Pancreas (tissue), 10 donors: ENCODE results near the gene BMAL1. TPM values are rescaled to one million over a fixed set of nuclear protein-coding genes. Genes with fewer than 3 reads are reported as not detected.

ENCODE experiments used
- ATAC-seq, 4 donors: fragments of 200-7000 bp; cut with Tn5 transposase; one replicate each; pipeline versions ENCODE4 v1.8.0 to v1.9.1; 2020; ENCODE audit warnings: mild to moderate bottlenecking in 4 of 4, moderate library complexity in 4 of 4
- DNase-seq, 6 donors: peaks; one replicate each; pipeline ENCODE4 v3.0.0-alpha.2; 2020
- FAIRE-seq: peaks from 2 replicates; lab custom pipeline; 2012; peaks lifted over from hg19 to GRCh38; lab: Jason Lieb, UNC
- H3K27ac ChIP-seq, 4 donors: fragments of 200-600 bp; sonication (generic); 1 replicate in 3 of 4; 2 replicates in 1 of 4; pipeline versions ENCODE4 v1.5.0 to v1.8.0; 2020
- H3K27me3 ChIP-seq, 4 donors: fragments of 200-600 bp; one replicate each; pipeline ENCODE4 v1.8.0; 2021
- H3K36me3 ChIP-seq, 3 donors: fragments of 200-600 bp; sonication (generic) in 1 of 3; one replicate each; pipeline versions ENCODE4 v1.5.0 to v1.8.0; 2020 to 2021
- H3K4me1 ChIP-seq, 3 donors: fragments of 200-600 bp; one replicate each; pipeline ENCODE4 v1.8.0; 2021
- H3K4me3 ChIP-seq, 4 donors: fragments of 200-600 bp; sonication (generic) in 2 of 4; one replicate each; pipeline versions ENCODE4 v1.5.0 to v1.8.0; 2020 to 2021
- H3K9me3 ChIP-seq, 4 donors: fragments of 200-600 bp; one replicate each; pipeline ENCODE4 v1.8.0; 2021
- WGBS, 2 donors: extraction: QIAGEN DNeasy Blood & Tissue Kit; methylation state at CpG; one replicate each; pipeline ENCODE4 v1.1.7; 2013; 5-methylcytosine and 5-hydroxymethylcytosine counted together
- intact Hi-C, 3 donors: fragments of 100-400 bp; cut with DNase I; formaldehyde crosslinking; loops; one replicate each; pipeline versions ENCODE4 v1.11.1 to v1.14.2; 2022
- polyA plus RNA-seq, 2 donors: library from polyadenylated mRNA; stranded (reverse); fragments of 200-250 nt; gene quantifications; one replicate each; pipeline ENCODE4 v1.2.3, GENCODE V29; 2013
- total RNA-seq, 6 donors: library from RNA; stranded (reverse); fragmentation: NEBNext Ultra II Directional in 4 of 6; extraction: Animal tissue kit (Norgen Biotek cat#: 25700) in 4 of 6; gene quantifications; one replicate each; pipeline versions ENCODE4 v1.2.1 to v1.2.4, GENCODE V29; 2021 to 2023
- TF ChIP-seq, protein P1 (sequence below), 4 donors: fragments of 200-600 bp; sonication (generic) in 3 of 4; IDR thresholded peaks; one replicate each; pipeline versions ENCODE4 v1.5.0 to v1.8.0; 2021; ENCODE audit warnings: antibody characterized with exemption in 4 of 4
- donor health status: healthy with polysubstance abuse.
- donor health status: DM: no; HTN: no; CAD: no; lungs with moderate emphysema.
- donor health status: DM: no; HTN: no; CAD: no.
- donor health status: control.
- donor health status: control.
- donor health status: Bipolar disorder and iron deficiency.
- donor health status: DM: yes; HTN: yes; CAD: no.
- donor health status: DM: no; HTN: no; CAD: no.
- donor health status: DM: no; HTN: no; CAD: no.
- donor health status: DM: yes; HTN: yes; CAD: no.

Gene BMAL1
- total and polyA plus RNA-seq, 8 donors = 6.1 to 17.3 (median 12.5) TPM

DNA sequence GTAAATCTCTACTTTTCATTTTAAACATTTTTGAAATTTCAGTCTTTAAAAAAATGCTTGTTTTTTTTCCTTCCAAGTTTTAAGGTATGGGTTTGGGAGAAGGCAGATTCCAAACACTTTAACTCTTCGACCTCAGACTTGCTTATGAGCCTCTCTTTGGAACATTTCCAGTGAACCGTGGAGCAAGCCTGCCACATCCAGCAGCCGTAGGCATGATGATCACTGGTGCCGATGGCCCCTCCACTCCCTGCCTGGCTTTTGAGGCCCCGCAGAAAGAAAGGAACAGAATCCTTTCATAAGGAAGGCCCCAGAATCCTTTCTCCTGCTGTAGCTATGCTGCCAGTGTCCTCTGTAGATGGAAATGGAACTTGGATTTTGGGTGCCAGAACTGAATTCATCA, 50.7 kb downstream of the BMAL1 start:
- Histone ChIP-seq H3K27me3 (no peaks in the 10 kb centered on the region), H3K9me3 (no peaks in the 10 kb centered on the region), H3K27ac (no peak overlapping the region), H3K4me3 (no peak overlapping the region), H3K36me3 (no peaks in the 10 kb centered on the region), H3K4me1 (peaks cover 8 to 17% (median 10%) of the 10 kb centered on the region in 3 donors)
- intact Hi-C loops = no loop called here
- WGBS, 2 donors = 88 to 96% methylated on average over 5 of the region's 5 CpGs
- ATAC-seq (no peak), FAIRE-seq (no peak), DNase-seq (no peak)
- TF ChIP-seq, protein P1, sequence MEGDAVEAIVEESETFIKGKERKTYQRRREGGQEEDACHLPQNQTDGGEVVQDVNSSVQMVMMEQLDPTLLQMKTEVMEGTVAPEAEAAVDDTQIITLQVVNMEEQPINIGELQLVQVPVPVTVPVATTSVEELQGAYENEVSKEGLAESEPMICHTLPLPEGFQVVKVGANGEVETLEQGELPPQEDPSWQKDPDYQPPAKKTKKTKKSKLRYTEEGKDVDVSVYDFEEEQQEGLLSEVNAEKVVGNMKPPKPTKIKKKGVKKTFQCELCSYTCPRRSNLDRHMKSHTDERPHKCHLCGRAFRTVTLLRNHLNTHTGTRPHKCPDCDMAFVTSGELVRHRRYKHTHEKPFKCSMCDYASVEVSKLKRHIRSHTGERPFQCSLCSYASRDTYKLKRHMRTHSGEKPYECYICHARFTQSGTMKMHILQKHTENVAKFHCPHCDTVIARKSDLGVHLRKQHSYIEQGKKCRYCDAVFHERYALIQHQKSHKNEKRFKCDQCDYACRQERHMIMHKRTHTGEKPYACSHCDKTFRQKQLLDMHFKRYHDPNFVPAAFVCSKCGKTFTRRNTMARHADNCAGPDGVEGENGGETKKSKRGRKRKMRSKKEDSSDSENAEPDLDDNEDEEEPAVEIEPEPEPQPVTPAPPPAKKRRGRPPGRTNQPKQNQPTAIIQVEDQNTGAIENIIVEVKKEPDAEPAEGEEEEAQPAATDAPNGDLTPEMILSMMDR (IDR thresholded peaks at IDR 0.05) = no peak

DNA sequence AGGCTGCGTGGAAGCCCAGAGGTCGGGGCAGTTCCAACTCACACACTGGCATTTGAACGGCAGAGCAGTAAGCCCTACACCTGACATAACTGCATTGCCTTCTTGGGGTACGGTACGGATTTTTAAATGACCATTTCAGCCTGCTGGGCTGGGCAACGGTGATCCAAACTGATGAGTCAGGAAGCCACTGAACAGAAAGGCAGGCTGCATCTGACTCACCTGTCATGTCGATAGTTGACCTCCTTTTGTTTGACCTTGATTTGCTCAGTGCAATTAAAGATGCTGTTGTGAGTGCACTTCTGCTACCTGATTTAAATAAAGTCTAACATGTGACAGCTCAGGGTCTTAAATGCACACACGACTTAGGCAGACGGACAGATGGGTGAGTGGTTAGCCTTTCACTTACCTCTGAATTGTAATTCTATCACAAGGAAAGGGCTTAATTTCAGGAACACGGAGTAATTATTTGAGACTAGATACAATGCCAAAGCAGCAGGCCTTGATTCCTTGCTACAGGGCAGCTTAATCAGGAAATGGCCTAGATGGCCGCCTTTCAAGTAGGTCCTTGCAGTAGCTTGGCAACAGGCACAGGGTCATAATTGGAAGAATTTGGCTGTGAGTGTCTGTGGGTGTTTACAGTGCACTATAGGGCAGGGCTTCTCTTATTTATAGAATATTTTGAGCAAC, 52.2 kb downstream of the BMAL1 start:
- H3K27me3 ChIP-seq = no peaks in the 10 kb centered on the region
- WGBS, 2 donors = 81 to 82% methylated on average over 11 of the region's 11 CpGs
- no peak overlapping the region for H3K27ac ChIP-seq
- H3K9me3 ChIP-seq = no peaks in the 10 kb centered on the region
- ATAC-seq (peak in 2 of 4 donors; percentile 35 to 39), FAIRE-seq (no peak), DNase-seq (no peak)
- H3K36me3 ChIP-seq = no peaks in the 10 kb centered on the region
- TF ChIP-seq, protein P1 (IDR thresholded peaks at IDR 0.05) = no peak
- H3K4me1 ChIP-seq = peaks cover 8 to 25% (median 16%) of the 10 kb centered on the region in 3 donors
- intact Hi-C loops = no loop called here
- no peak overlapping the region for H3K4me3 ChIP-seq

DNA sequence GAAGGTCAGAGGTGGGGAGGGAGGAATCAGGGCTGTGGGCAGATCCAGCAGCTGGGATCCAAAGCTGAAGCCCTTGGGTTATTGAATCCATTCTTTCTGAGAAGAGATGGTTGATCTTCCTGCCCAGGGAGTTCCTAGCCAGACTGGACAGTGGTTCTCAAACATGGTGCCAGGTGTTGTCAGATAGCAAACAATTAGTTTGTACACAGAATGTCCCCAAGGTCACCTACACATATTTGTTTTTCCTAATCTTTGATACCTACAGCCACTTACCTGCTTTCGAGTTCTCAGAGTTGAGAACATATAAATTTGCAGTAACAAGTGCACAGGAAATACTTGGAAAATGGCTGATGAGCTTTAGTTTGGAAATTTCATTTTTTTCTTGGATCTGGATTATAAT, 54.5 kb downstream of the BMAL1 start:
- no peak for DNase-seq
- intact Hi-C loops = no loop called here
- H3K4me1 ChIP-seq = peaks cover 8 to 25% (median 16%) of the 10 kb centered on the region in 3 donors
- no peaks in the 10 kb centered on the region for H3K27me3 ChIP-seq
- ATAC-seq = peak in 1 of 4 donors; percentile 32
- H3K9me3 ChIP-seq = no peaks in the 10 kb centered on the region
- H3K36me3 ChIP-seq = no peaks in the 10 kb centered on the region
- TF ChIP-seq, protein P1 (IDR thresholded peaks at IDR 0.05) = no peak
- 29 to 35% methylated on average over 1 of the region's 1 CpG for WGBS, 2 donors
- H3K27ac ChIP-seq = no peak overlapping the region
- no peak overlapping the region for H3K4me3 ChIP-seq
- FAIRE-seq = no peak

DNA sequence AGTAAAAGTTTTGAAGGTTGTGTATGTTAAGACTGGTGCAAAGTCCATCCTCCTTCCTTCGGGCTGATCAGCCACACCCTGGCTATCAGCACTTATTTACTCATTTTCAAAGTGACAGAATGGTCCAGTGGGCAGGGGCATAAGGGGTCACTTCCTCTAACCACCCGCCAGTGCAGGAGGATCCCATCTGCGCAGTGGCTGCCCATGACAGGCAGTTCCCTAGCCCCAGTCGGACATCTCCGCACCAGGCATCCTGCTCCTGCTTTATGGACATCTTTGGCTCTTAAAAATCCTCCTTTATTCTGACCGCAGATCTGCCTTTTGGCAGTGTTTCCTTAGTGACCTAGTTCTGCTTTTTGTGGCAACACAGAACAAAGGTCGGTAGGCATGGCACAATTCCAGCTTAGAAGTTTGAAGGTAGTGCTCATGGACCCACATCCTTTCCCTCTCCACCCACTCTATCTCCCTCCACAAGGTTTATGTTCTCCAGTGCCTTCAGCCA, 55.9 kb downstream of the BMAL1 start:
- Histone ChIP-seq H3K4me3 (no peak overlapping the region), H3K4me1 (peaks cover 8 to 29% (median 16%) of the 10 kb centered on the region in 3 donors), H3K9me3 (no peaks in the 10 kb centered on the region), H3K27ac (no peak overlapping the region), H3K36me3 (no peaks in the 10 kb centered on the region), H3K27me3 (no peaks in the 10 kb centered on the region)
- TF ChIP-seq, protein P1 (IDR thresholded peaks at IDR 0.05) = no peak
- FAIRE-seq (no peak), ATAC-seq (peak in 3 of 4 donors; percentile 22 to 54 (median 49)), DNase-seq (peak in 2 of 6 donors; percentile 19 to 32)
- WGBS, 2 donors = 33 to 38% methylated on average over 7 of the region's 7 CpGs
- intact Hi-C loops = no loop called here
